Heart right ventricle (tissue), 16 donors: ENCODE results near the gene PAK6. TPM values are rescaled to one million over a fixed set of nuclear protein-coding genes. Genes with fewer than 3 reads are reported as not detected.
A peak's percentile ranks its signal among the peaks of the same experiment; 100 is the strongest.

Source experiments
- ATAC-seq, 8 donors: fragments of 200-7000 bp; cut with Tn5 transposase; one replicate each; pipeline ENCODE4 v1.9.1; 2020; ENCODE audit warnings: mild to moderate bottlenecking in 8 of 8, moderate library complexity in 8 of 8, moderate number of reproducible peaks in 1 of 8
- DNase-seq, 2 donors: peaks; one replicate each; pipeline ENCODE4 v3.0.0-alpha.2; 2020
- H3K27ac ChIP-seq, 10 donors: fragments of 200-600 bp; sonication (generic) in 2 of 10; one replicate each; pipeline versions ENCODE4 v1.5.0 to v1.8.0; 2020 to 2022; ENCODE audit warnings: mild to moderate bottlenecking in 3 of 10
- H3K27me3 ChIP-seq, 7 donors: fragments of 200-600 bp; one replicate each; pipeline ENCODE4 v1.8.0; 2021 to 2022; ENCODE audit warnings: mild to moderate bottlenecking in 2 of 7
- H3K36me3 ChIP-seq, 9 donors: fragments of 200-600 bp; sonication (generic) in 1 of 9; one replicate each; pipeline versions ENCODE4 v1.5.0 to v1.8.0; 2020 to 2022; ENCODE audit warnings: mild to moderate bottlenecking in 2 of 9
- H3K4me1 ChIP-seq, 9 donors: fragments of 200-600 bp; sonication (generic) in 1 of 9; one replicate each; pipeline versions ENCODE4 v1.5.0 to v1.8.0; 2020 to 2022; ENCODE audit warnings: mild to moderate bottlenecking in 4 of 9
- H3K4me3 ChIP-seq, 10 donors: fragments of 200-600 bp; sonication (generic) in 2 of 10; one replicate each; pipeline versions ENCODE4 v1.5.0 to v1.8.0; 2020 to 2022; ENCODE audit warnings: mild to moderate bottlenecking in 7 of 10, moderate library complexity in 2 of 10
- H3K9me3 ChIP-seq, 11 donors: fragments of 200-600 bp in 10 of 11; sonication (generic) in 2 of 11; one replicate each; pipeline versions ENCODE4 v1.5.0 to v1.8.0; 2013 to 2022; ENCODE audit warnings: mild to moderate bottlenecking in 2 of 11, control low read depth in 1 of 11, moderate library complexity in 1 of 11
- CTCF ChIP-seq, 9 donors: fragments of 200-600 bp; sonication (generic) in 2 of 9; IDR thresholded peaks; one replicate each; pipeline versions ENCODE4 v1.5.0 to v1.8.0; 2021 to 2022; ENCODE audit warnings: antibody characterized with exemption in 9 of 9, mild to moderate bottlenecking in 5 of 9, moderate library complexity in 1 of 9
- WGBS, 2 donors: extraction: QIAGEN DNeasy Blood & Tissue Kit; methylation state at CpG; one replicate each; pipeline ENCODE4 v1.1.7; 2013; ENCODE audit warnings: inconsistent platforms in 1 of 2; 5-methylcytosine and 5-hydroxymethylcytosine counted together
- intact Hi-C, 10 donors: fragments of 100-400 bp; cut with DNase I; formaldehyde crosslinking; loops; one replicate each; pipeline versions ENCODE4 v1.11.1 to v1.14.2; 2022
- polyA plus RNA-seq, 2 donors: library from polyadenylated mRNA; stranded (reverse); fragments of 200-250 nt; gene quantifications; one replicate each; pipeline ENCODE4 v1.2.3, GENCODE V29; 2013
- total RNA-seq, 10 donors: library from RNA; stranded (reverse); fragmentation: NEBNext Ultra II Directional in 3 of 10; extraction: Animal tissue kit (Norgen Biotek cat#: 25700) in 3 of 10; gene quantifications; one replicate each; pipeline versions ENCODE4 v1.2.1 to v1.2.4, GENCODE V29; 2021 to 2023
- donor health status: Arrhythmogenic right ventricular cardiomyopathy.
- donor health status: ischemic (EF 13 %, LVEDD 7.1; RV severe dilation, severe dysfunction).
- donor health status: healthy with polysubstance abuse.
- donor health status: DM: no; HTN: yes; CAD: no.
- donor health status: DM: no; HTN: no; CAD: no.
- donor health status: ischemic (EF 25% LVEDD 6.9; RV normal size, moderate dysfunction).
- donor health status: ischemic (EF 25% LVEDD 5.7; RV mildly dilated, moderate dysfunction).
- donor health status: healthy.
- donor health status: DM: yes; HTN: yes; CAD: no.
- donor health status: Ischemic cardiomyopathy.
- donor health status: ischemic (EF 35%, LVEDD 5.7; RV mildly dilated, moderate dysfunction).
- donor health status: nonischemic (EF 11% LVEDD 7.7; RV severe dilation, severe dysfunction).
- donor health status: DM: yes; HTN: yes; CAD: no.
- donor health status: PGD.
- donor health status: ischemic (EF 29% LVEDD 5.4; RV normal size, mild dysfunction).
- donor health status: nonischemic (EF 23%, LVEDD 6.1; RV moderate dilation, normal function).

Gene PAK6
- total and polyA plus RNA-seq, 12 donors: 0.48 to 14.1 (median 7.4) TPM

- H3K4me1 ChIP-seq: peaks cover 0 to 32% (median 10%) of the 10 kb centered on the region in 9 donors
- DNase-seq: peak; percentile 78 to 81
- no peak overlapping the region for H3K4me3 ChIP-seq
- intact Hi-C loops: loop anchor here (1.0 to 10.0 kb wide), 11 partner anchors 38 to 230 kb away; no protein-coding TSS in a partner anchor
- no peaks in the 10 kb centered on the region for H3K9me3 ChIP-seq
- no peak overlapping the region for H3K27ac ChIP-seq
- H3K27me3 ChIP-seq: peaks cover 0 to 25% (median 20%) of the 10 kb centered on the region in 7 donors
- peak; percentile 18 to 69 (median 50) for ATAC-seq
- WGBS, 2 donors: 48 to 54% methylated on average over 26 of the region's 26 CpGs
- H3K36me3 ChIP-seq: no peaks in the 10 kb centered on the region
- TF ChIP-seq CTCF (IDR thresholded peaks at IDR 0.05): peak in 8 of 9 donors; percentile 99 to 100 (median 100)
Observed at GRCh38 chr15:40274350-40275274, 35.7 kb downstream of the PAK6 start.

GRCh38 chr15:40275523-40275922, 36.7 kb downstream of the PAK6 start:
- 75 to 80% methylated on average over 5 of the region's 5 CpGs for WGBS, 2 donors
- no peak for DNase-seq
- intact Hi-C loops: loop anchor here in 7 of 10 donors (1.0 to 10.0 kb wide), 8 partner anchors 37 to 231 kb away; no protein-coding TSS in a partner anchor
- Histone ChIP-seq H3K27me3 (peaks cover 0 to 34% (median 29%) of the 10 kb centered on the region in 7 donors), H3K27ac (no peak overlapping the region), H3K9me3 (no peaks in the 10 kb centered on the region), H3K36me3 (no peaks in the 10 kb centered on the region), H3K4me3 (no peak overlapping the region), H3K4me1 (peaks cover 0 to 38% (median 15%) of the 10 kb centered on the region in 9 donors)
- ATAC-seq: no peak
- no peak for TF ChIP-seq CTCF (IDR thresholded peaks at IDR 0.05)

DNA sequence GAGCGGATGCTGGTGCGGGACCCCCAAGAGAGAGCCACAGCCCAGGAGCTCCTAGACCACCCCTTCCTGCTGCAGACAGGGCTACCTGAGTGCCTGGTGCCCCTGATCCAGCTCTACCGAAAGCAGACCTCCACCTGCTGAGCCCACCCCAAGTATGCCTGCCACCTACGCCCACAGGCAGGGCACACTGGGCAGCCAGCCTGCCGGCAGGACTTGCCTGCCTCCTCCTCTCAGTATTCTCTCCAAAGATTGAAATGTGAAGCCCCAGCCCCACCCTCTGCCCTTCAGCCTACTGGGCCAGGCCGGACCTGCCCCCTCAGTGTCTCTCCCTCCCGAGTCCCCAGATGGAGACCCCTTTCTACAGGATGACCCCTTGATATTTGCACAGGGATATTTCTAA, 37.1 kb downstream of the PAK6 start:
- 91 to 93% methylated on average over 7 of the region's 7 CpGs for WGBS, 2 donors
- intact Hi-C loops: loop anchor here in 7 of 10 donors (1.0 to 10.0 kb wide), 8 partner anchors 36 to 231 kb away; no protein-coding TSS in a partner anchor
- DNase-seq: no peak
- no peak for ATAC-seq
- Histone ChIP-seq H3K27ac (no peak overlapping the region), H3K27me3 (peaks cover under 1 to 39% (median 34%) of the 10 kb centered on the region in 7 donors), H3K9me3 (no peaks in the 10 kb centered on the region), H3K4me1 (peaks cover 0 to 38% (median 15%) of the 10 kb centered on the region in 9 donors), H3K36me3 (no peaks in the 10 kb centered on the region), H3K4me3 (no peak overlapping the region)
- TF ChIP-seq CTCF (IDR thresholded peaks at IDR 0.05): no peak

DNA sequence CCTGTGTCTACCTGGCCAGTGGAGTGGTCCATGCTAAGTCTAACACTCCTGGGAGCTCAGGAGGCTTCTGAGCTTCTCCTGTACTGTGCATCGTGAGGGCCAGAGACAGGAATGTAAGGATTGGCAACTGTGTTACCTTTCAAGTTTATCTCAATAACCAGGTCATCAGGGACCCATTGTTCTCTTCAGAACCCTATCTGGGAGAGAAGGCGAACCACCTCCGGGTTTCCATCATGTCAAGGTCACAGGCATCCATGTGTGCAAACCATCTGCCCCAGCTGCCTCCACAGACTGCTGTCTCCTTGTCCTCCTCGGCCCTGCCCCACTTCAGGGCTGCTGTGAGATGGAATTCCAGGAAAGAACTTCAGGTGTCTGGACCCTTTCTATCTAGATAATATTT, 38.1 kb downstream of the PAK6 start:
- no peak for ATAC-seq
- TF ChIP-seq CTCF (IDR thresholded peaks at IDR 0.05): no peak
- no peak overlapping the region for H3K4me3 ChIP-seq
- peaks cover 8 to 48% (median 42%) of the 10 kb centered on the region in 7 donors for H3K27me3 ChIP-seq
- intact Hi-C loops: loop anchor here in 4 of 10 donors (5.0 to 10.0 kb wide), 3 partner anchors 35 to 162 kb away; no protein-coding TSS in a partner anchor
- H3K27ac ChIP-seq: no peak overlapping the region
- no peaks in the 10 kb centered on the region for H3K9me3 ChIP-seq
- no peak for DNase-seq
- peaks cover under 1 to 42% (median 17%) of the 10 kb centered on the region in 9 donors for H3K4me1 ChIP-seq
- H3K36me3 ChIP-seq: no peaks in the 10 kb centered on the region
- WGBS, 2 donors: 44 to 55% methylated on average over 4 of the region's 4 CpGs
